Mucosa of stomach (tissue), 1 donor: ENCODE results near the gene FBXL3.
A peak's percentile ranks its signal among the peaks of the same experiment; 100 is the strongest.

Experiments
- H3K27me3 ChIP-seq: one replicate; pipeline ENCODE4 v1.7.0; 2013; ENCODE audit warnings: mild to moderate bottlenecking, low read length; ENCODE audit not compliant: control insufficient read depth, insufficient read depth
- H3K36me3 ChIP-seq: one replicate; pipeline ENCODE4 v1.7.0; 2013; ENCODE audit warnings: low read length; ENCODE audit not compliant: control insufficient read depth, insufficient read depth
- H3K4me1 ChIP-seq: one replicate; pipeline ENCODE4 v1.7.0; 2013; ENCODE audit warnings: mild to moderate bottlenecking, low read length; ENCODE audit not compliant: control insufficient read depth, insufficient read depth
- H3K4me3 ChIP-seq: one replicate; pipeline ENCODE4 v1.7.0; 2013; ENCODE audit warnings: low read length
- H3K9ac ChIP-seq: one replicate; pipeline ENCODE4 v1.7.0; 2013; ENCODE audit warnings: mild to moderate bottlenecking, low read length, moderate library complexity
- H3K9me3 ChIP-seq: one replicate; pipeline ENCODE4 v1.7.0; 2013; ENCODE audit warnings: mild to moderate bottlenecking, low read length, moderate library complexity; ENCODE audit not compliant: control insufficient read depth
- donor health status: Pancreatic carcinoma.

Gene FBXL3

GRCh38 chr13:77026861-77027621 is at the start of gene FBXL3:
FBXL3 (minus strand) TSS chr13:77027159; CDS start chr13:77021860, 5,299 bp downstream.
- H3K36me3 ChIP-seq = no peaks in the 10 kb centered on the region
- no peaks in the 10 kb centered on the region for H3K27me3 ChIP-seq
- peak within 1 kb of the TSS; percentile 97 for H3K9ac ChIP-seq
- peaks cover 13% of the 10 kb centered on the region for H3K4me1 ChIP-seq
- peak within 1 kb of the TSS; percentile 76 for H3K4me3 ChIP-seq
- H3K9me3 ChIP-seq = no peaks in the 10 kb centered on the region

GRCh38 chr13:77067519-77067918 is 40.6 kb upstream of the FBXL3 start:
- Histone ChIP-seq H3K4me3 (no peak overlapping the region), H3K27me3 (no peaks in the 10 kb centered on the region), H3K36me3 (no peaks in the 10 kb centered on the region), H3K9ac (no peak overlapping the region), H3K4me1 (no peaks in the 10 kb centered on the region), H3K9me3 (no peaks in the 10 kb centered on the region)

- H3K4me3 ChIP-seq = no peak overlapping the region
- no peak overlapping the region for H3K9ac ChIP-seq
- no peaks in the 10 kb centered on the region for H3K36me3 ChIP-seq
- H3K4me1 ChIP-seq = no peaks in the 10 kb centered on the region
- H3K9me3 ChIP-seq = no peaks in the 10 kb centered on the region
- H3K27me3 ChIP-seq = no peaks in the 10 kb centered on the region
Observed at GRCh38 chr13:77065461-77066147, 38.6 kb upstream of the FBXL3 start.

GRCh38 chr13:77062097-77062496 is 35.1 kb upstream of the FBXL3 start:
- Histone ChIP-seq H3K4me3 (no peak overlapping the region), H3K36me3 (no peaks in the 10 kb centered on the region), H3K4me1 (no peaks in the 10 kb centered on the region)

GRCh38 chr13:77061362-77061761 is 34.4 kb upstream of the FBXL3 start:
- Histone ChIP-seq H3K36me3 (no peaks in the 10 kb centered on the region), H3K4me3 (no peak overlapping the region), H3K9me3 (no peaks in the 10 kb centered on the region), H3K4me1 (no peaks in the 10 kb centered on the region), H3K9ac (no peak overlapping the region), H3K27me3 (no peaks in the 10 kb centered on the region)

More at GRCh38 chr13:77062097-77062496, 35.1 kb upstream of the FBXL3 start:
- Histone ChIP-seq H3K9me3 (no peaks in the 10 kb centered on the region), H3K27me3 (no peaks in the 10 kb centered on the region), H3K9ac (no peak overlapping the region)

GRCh38 chr13:77056886-77057285 is 29.9 kb upstream of the FBXL3 start:
- Histone ChIP-seq H3K4me3 (no peak overlapping the region), H3K27me3 (no peaks in the 10 kb centered on the region), H3K36me3 (peaks cover 5% of the 10 kb centered on the region), H3K9ac (no peak overlapping the region), H3K9me3 (no peaks in the 10 kb centered on the region), H3K4me1 (no peaks in the 10 kb centered on the region)

- H3K9me3 ChIP-seq = no peaks in the 10 kb centered on the region
- H3K9ac ChIP-seq = no peak overlapping the region
- no peak overlapping the region for H3K4me3 ChIP-seq
- peaks cover 5% of the 10 kb centered on the region for H3K36me3 ChIP-seq
- no peaks in the 10 kb centered on the region for H3K27me3 ChIP-seq
- no peaks in the 10 kb centered on the region for H3K4me1 ChIP-seq
Observed at GRCh38 chr13:77056382-77056781, 29.4 kb upstream of the FBXL3 start.

GRCh38 chr13:77055158-77055557 is 28.2 kb upstream of the FBXL3 start:
- H3K27me3 ChIP-seq = no peaks in the 10 kb centered on the region
- H3K36me3 ChIP-seq = peaks cover 5% of the 10 kb centered on the region
- no peak overlapping the region for H3K4me3 ChIP-seq
- no peaks in the 10 kb centered on the region for H3K4me1 ChIP-seq
- no peak overlapping the region for H3K9ac ChIP-seq
- H3K9me3 ChIP-seq = no peaks in the 10 kb centered on the region

GRCh38 chr13:77053192-77053591 is 26.2 kb upstream of the FBXL3 start:
- Histone ChIP-seq H3K27me3 (no peaks in the 10 kb centered on the region), H3K4me1 (no peaks in the 10 kb centered on the region), H3K9me3 (no peaks in the 10 kb centered on the region), H3K36me3 (peaks cover 5% of the 10 kb centered on the region), H3K4me3 (no peak overlapping the region), H3K9ac (no peak overlapping the region)

- Histone ChIP-seq H3K9ac (no peak overlapping the region), H3K9me3 (no peaks in the 10 kb centered on the region), H3K4me1 (no peaks in the 10 kb centered on the region), H3K4me3 (no peak overlapping the region), H3K27me3 (no peaks in the 10 kb centered on the region), H3K36me3 (no peaks in the 10 kb centered on the region)
Observed at GRCh38 chr13:77048681-77049080, 21.7 kb upstream of the FBXL3 start.

- Histone ChIP-seq H3K36me3 (no peaks in the 10 kb centered on the region), H3K9me3 (no peaks in the 10 kb centered on the region), H3K4me3 (no peak overlapping the region), H3K4me1 (no peaks in the 10 kb centered on the region), H3K9ac (no peak overlapping the region), H3K27me3 (no peaks in the 10 kb centered on the region)
Observed at GRCh38 chr13:77047649-77048343, 20.8 kb upstream of the FBXL3 start.

- Histone ChIP-seq H3K4me1 (no peaks in the 10 kb centered on the region), H3K27me3 (no peaks in the 10 kb centered on the region), H3K4me3 (no peak overlapping the region), H3K9ac (no peak overlapping the region), H3K9me3 (no peaks in the 10 kb centered on the region), H3K36me3 (no peaks in the 10 kb centered on the region)
Observed at GRCh38 chr13:77042566-77043177, 15.7 kb upstream of the FBXL3 start.
